Heart right ventricle (tissue), 16 donors: Measurements from ENCODE around the gene MGST3. TPM values are rescaled to one million over a fixed set of nuclear protein-coding genes. Genes with fewer than 3 reads are reported as not detected.

Source experiments
- ATAC-seq, 8 donors: fragments of 200-7000 bp; cut with Tn5 transposase; one replicate each; pipeline ENCODE4 v1.9.1; 2020; ENCODE audit warnings: mild to moderate bottlenecking in 8 of 8, moderate library complexity in 8 of 8, moderate number of reproducible peaks in 1 of 8
- DNase-seq, 2 donors: peaks; one replicate each; pipeline ENCODE4 v3.0.0-alpha.2; 2020
- H3K27ac ChIP-seq, 10 donors: fragments of 200-600 bp; sonication (generic) in 2 of 10; one replicate each; pipeline versions ENCODE4 v1.5.0 to v1.8.0; 2020 to 2022; ENCODE audit warnings: mild to moderate bottlenecking in 3 of 10
- H3K27me3 ChIP-seq, 7 donors: fragments of 200-600 bp; one replicate each; pipeline ENCODE4 v1.8.0; 2021 to 2022; ENCODE audit warnings: mild to moderate bottlenecking in 2 of 7
- H3K36me3 ChIP-seq, 9 donors: fragments of 200-600 bp; sonication (generic) in 1 of 9; one replicate each; pipeline versions ENCODE4 v1.5.0 to v1.8.0; 2020 to 2022; ENCODE audit warnings: mild to moderate bottlenecking in 2 of 9
- H3K4me1 ChIP-seq, 9 donors: fragments of 200-600 bp; sonication (generic) in 1 of 9; one replicate each; pipeline versions ENCODE4 v1.5.0 to v1.8.0; 2020 to 2022; ENCODE audit warnings: mild to moderate bottlenecking in 4 of 9
- H3K4me3 ChIP-seq, 10 donors: fragments of 200-600 bp; sonication (generic) in 2 of 10; one replicate each; pipeline versions ENCODE4 v1.5.0 to v1.8.0; 2020 to 2022; ENCODE audit warnings: mild to moderate bottlenecking in 7 of 10, moderate library complexity in 2 of 10
- H3K9me3 ChIP-seq, 11 donors: fragments of 200-600 bp in 10 of 11; sonication (generic) in 2 of 11; one replicate each; pipeline versions ENCODE4 v1.5.0 to v1.8.0; 2013 to 2022; ENCODE audit warnings: mild to moderate bottlenecking in 2 of 11, control low read depth in 1 of 11, moderate library complexity in 1 of 11
- CTCF ChIP-seq, 9 donors: fragments of 200-600 bp; sonication (generic) in 2 of 9; IDR thresholded peaks; one replicate each; pipeline versions ENCODE4 v1.5.0 to v1.8.0; 2021 to 2022; ENCODE audit warnings: antibody characterized with exemption in 9 of 9, mild to moderate bottlenecking in 5 of 9, moderate library complexity in 1 of 9
- WGBS, 2 donors: extraction: QIAGEN DNeasy Blood & Tissue Kit; methylation state at CpG; one replicate each; pipeline ENCODE4 v1.1.7; 2013; ENCODE audit warnings: inconsistent platforms in 1 of 2; 5-methylcytosine and 5-hydroxymethylcytosine counted together
- intact Hi-C, 10 donors: fragments of 100-400 bp; cut with DNase I; formaldehyde crosslinking; loops; one replicate each; pipeline versions ENCODE4 v1.11.1 to v1.14.2; 2022
- polyA plus RNA-seq, 2 donors: library from polyadenylated mRNA; stranded (reverse); fragments of 200-250 nt; gene quantifications; one replicate each; pipeline ENCODE4 v1.2.3, GENCODE V29; 2013
- total RNA-seq, 10 donors: library from RNA; stranded (reverse); fragmentation: NEBNext Ultra II Directional in 3 of 10; extraction: Animal tissue kit (Norgen Biotek cat#: 25700) in 3 of 10; gene quantifications; one replicate each; pipeline versions ENCODE4 v1.2.1 to v1.2.4, GENCODE V29; 2021 to 2023
- donor health status: Arrhythmogenic right ventricular cardiomyopathy.
- donor health status: ischemic (EF 13 %, LVEDD 7.1; RV severe dilation, severe dysfunction).
- donor health status: healthy with polysubstance abuse.
- donor health status: DM: no; HTN: yes; CAD: no.
- donor health status: DM: no; HTN: no; CAD: no.
- donor health status: ischemic (EF 25% LVEDD 6.9; RV normal size, moderate dysfunction).
- donor health status: ischemic (EF 25% LVEDD 5.7; RV mildly dilated, moderate dysfunction).
- donor health status: healthy.
- donor health status: DM: yes; HTN: yes; CAD: no.
- donor health status: Ischemic cardiomyopathy.
- donor health status: ischemic (EF 35%, LVEDD 5.7; RV mildly dilated, moderate dysfunction).
- donor health status: nonischemic (EF 11% LVEDD 7.7; RV severe dilation, severe dysfunction).
- donor health status: DM: yes; HTN: yes; CAD: no.
- donor health status: PGD.
- donor health status: ischemic (EF 29% LVEDD 5.4; RV normal size, mild dysfunction).
- donor health status: nonischemic (EF 23%, LVEDD 6.1; RV moderate dilation, normal function).

Gene MGST3
- total and polyA plus RNA-seq, 12 donors = 425 to 1,002 (median 838) TPM

- Histone ChIP-seq H3K27ac (no peak overlapping the region), H3K4me3 (no peak overlapping the region), H3K27me3 (peaks cover 0 to 82% (median 14%) of the 10 kb centered on the region in 7 donors), H3K9me3 (no peaks in the 10 kb centered on the region), H3K4me1 (peaks cover 0 to 12% (median 6%) of the 10 kb centered on the region in 9 donors), H3K36me3 (no peaks in the 10 kb centered on the region)
- 1 to 5% methylated on average over 10 of the region's 10 CpGs for whole genome bisulfite sequencing, 2 donors
- TF ChIP-seq CTCF (IDR thresholded peaks at IDR 0.05) = peak; percentile 90 to 97 (median 94)
- DNase-seq (peak in 1 of 2 donors; percentile 77), ATAC-seq (peak in 7 of 8 donors; percentile 32 to 72 (median 47))
- intact Hi-C loops = loop anchor here (1.0 to 10.0 kb wide), 11 partner anchors 98 to 448 kb away; no protein-coding TSS in a partner anchor
Measured at GRCh38 chr1:165592945-165593823, 37.9 kb upstream of the MGST3 start.

- H3K36me3 ChIP-seq = no peaks in the 10 kb centered on the region
- H3K9me3 ChIP-seq = no peaks in the 10 kb centered on the region
- no peak overlapping the region for H3K4me3 ChIP-seq
- DNase-seq (no peak), ATAC-seq (no peak)
- TF ChIP-seq CTCF (IDR thresholded peaks at IDR 0.05) = no peak
- peaks cover 0 to 62% (median 14%) of the 10 kb centered on the region in 7 donors for H3K27me3 ChIP-seq
- 58 to 68% methylated on average over 1 of the region's 1 CpG for WGBS, 2 donors
- H3K27ac ChIP-seq = no peak overlapping the region
- intact Hi-C loops = loop anchor here in 4 of 10 donors (5.0 to 10.0 kb wide), 4 partner anchors 101 to 451 kb away; partner anchors contain the start of gene TMCO1 (in 1 of the 4)
- H3K4me1 ChIP-seq = peaks cover 0 to 22% (median 6%) of the 10 kb centered on the region in 9 donors
Measured at GRCh38 chr1:165595246-165595938, 35.6 kb upstream of the MGST3 start.

GRCh38 chr1:165597883-165598675 is 33.0 kb upstream of the MGST3 start:
- H3K4me1 ChIP-seq = peaks cover 0 to 28% (median 6%) of the 10 kb centered on the region in 9 donors
- H3K9me3 ChIP-seq = no peaks in the 10 kb centered on the region
- intact Hi-C loops = loop anchor here in 5 of 10 donors (2.0 to 10.0 kb wide), 6 partner anchors 33 to 453 kb away; partner anchors contain the start of genes MGST3 (in 1 of the 5) and TMCO1 (in 1 of the 5)
- TF ChIP-seq CTCF (IDR thresholded peaks at IDR 0.05) = no peak
- WGBS, 2 donors = 1% methylated on average over 38 of the region's 38 CpGs
- H3K36me3 ChIP-seq = no peaks in the 10 kb centered on the region
- ATAC-seq (peak; percentile 99 to 100 (median 99)), DNase-seq (peak; percentile 96 to 97)
- H3K27ac ChIP-seq = peak overlapping the region in 9 of 10 donors; percentile 46 to 82 (median 65)
- peak overlapping the region; percentile 19 to 77 (median 63) for H3K4me3 ChIP-seq
- H3K27me3 ChIP-seq = peaks cover 0 to 43% (median 14%) of the 10 kb centered on the region in 7 donors
